Stimulated activated CD8-positive, alpha-beta memory T cell treated with anti-CD3 and anti-CD28 coated beads, Interleukin-12 subunit alpha, Interleukin-12 subunit beta, amount 100 ng/mL, for 24 hours (primary cell): ENCODE results near the gene GLRX2.

Source experiments
- DNase-seq: peaks from one replicate; pipeline ENCODE4 v3.0.0-alpha.2; 2020; ENCODE audit errors: extremely low read depth

GLRX2 gene

DNA sequence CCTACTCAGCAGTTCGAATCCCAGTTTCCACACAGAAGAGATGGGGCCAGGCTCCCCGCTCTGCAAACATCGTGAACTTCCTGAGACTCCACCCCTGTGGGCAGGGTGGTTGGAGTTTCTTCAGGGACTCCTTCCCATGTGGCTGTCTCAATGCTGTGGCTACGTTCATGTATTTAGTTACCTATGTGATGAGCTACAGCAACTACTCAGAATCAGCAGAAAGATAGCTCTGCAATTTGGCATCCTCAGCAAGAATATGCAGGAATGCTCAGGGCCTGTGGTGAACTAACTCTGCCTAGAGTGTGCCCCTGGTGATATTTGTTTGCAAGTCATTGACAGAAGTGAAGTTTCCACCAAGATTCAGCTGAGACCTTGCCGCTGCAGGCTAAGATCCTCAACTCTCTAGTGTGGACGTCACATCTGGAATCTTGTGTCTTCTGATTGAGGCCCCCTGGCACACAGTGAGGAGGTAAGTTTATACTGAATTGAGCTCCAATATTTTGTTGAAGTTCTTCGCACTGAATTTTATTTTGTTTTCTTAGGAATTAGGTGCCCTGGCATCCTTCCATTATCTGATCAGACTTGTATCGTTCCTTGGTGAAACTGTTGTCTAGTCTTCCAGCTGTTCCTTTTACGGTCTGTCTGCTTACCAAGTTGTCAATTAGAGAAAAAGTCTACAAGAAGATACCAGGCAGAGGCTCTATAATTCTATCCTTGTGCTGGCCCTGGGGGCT lies 8.2 kb upstream of the GLRX2 start:
- no peak for DNase-seq

DNA sequence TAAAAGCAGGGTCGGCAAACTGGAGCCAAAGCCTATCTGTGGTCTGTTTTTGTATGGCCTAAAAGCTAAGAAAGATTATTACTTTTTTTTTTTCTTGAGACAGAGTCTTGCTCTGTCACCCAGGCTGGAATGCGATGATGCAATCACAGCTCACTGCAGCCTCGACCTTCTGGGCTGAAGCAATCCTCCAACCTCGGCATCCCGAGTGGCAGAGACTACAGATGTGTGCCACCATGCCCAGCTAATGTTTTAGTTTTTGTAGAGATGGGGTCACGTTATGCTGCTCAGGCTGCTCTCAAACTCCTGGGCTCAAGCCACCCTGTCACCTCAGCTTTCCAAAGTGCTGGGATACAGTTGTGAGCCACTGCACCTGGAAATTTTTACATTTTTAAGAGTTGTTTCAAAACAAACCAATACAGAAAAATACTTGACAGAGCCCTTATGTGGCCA lies 6.5 kb upstream of the GLRX2 start:
- no peak for DNase-seq

DNA sequence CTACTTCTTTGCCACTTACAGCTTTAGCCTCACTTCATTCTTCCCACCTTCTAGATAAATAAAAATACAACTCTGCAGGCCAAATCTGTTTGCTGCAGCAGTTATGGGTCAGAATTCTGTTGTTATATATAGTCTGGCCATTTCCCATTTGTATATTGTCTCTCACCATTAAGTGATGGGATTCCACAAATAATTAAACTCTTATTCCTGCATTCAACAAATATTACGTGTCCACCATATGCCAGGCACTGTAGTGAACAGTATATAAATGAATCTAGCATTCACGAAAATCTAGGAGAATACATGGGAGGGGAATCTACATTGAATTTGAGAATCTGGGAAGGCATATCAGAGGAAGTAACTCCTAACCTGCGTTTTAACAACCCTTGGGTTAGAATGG lies 5.7 kb upstream of the GLRX2 start:
- DNase-seq: no peak

DNA sequence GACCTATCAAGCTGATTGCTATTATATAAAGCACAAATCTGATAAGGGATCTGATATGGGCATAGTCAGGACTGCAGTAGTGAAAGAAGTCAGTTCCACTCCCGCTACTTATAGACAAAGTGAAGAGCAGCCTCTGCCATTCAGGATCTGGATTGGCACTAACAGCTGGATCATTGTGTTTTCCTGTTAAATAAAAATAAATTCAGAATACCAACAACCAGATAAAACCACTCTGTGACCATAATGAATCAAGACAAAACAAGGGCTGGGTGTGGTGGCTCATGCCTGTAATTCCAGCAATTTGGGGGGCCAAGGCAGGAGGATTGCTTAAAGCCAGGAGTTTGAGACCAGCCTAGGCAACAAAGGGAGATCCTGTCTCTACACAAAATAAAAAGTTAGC lies 5.0 kb upstream of the GLRX2 start:
- DNase-seq: no peak

DNA sequence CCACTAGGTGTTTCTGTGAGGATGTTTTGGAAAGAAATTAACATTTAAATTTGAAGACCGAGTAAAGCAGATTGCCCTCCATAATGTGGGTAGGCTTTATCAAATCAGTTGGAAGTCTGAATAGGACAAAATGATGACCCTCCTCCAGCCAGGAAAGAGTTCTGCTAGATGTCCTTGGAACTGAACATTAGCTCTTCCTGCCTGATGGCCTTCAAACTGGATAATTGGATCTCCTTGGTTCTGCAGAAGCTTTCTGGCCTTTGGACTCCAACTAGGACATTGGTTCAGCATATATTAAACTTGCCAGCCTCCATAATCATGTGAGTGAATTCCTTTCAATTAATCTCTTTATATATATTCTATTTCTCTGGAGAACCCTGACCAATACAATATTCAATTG lies 4.4 kb upstream of the GLRX2 start:
- no peak for DNase-seq

DNA sequence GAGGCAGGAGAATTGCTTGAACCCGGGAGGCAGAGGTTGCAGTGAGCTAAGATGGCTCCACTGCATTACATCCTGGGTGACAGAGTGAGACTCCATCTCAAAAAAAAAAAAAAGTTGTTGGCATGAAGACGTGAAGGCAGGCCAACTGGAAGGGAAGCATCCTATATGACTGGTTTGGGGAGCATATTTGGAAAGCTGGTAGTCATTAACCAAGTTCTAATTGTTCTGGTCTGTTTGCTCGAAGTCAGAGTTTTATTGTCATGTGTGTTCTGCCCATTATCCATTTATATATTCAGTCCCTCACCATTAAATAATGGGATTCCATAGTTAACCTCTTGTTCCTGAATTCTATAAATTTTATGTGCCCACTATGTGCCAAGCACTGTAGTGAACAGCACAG lies 3.3 kb upstream of the GLRX2 start:
- DNase-seq: no peak

DNA sequence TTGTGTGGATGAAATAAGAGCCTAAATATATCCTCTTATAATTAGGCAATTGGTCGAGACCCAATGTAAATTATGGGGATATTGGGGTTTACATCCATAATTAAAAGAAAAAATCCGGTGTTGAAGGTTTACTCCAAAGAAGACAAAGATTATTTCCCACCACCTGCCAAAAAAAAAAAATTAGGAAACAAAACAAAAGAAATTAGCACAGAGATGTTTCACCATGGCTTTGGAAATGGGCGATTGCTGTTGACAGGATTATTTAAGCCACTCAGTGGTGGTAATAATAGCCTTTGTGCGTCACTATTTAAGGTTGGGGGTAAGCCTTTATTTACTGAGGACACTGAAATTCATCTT lies 585 bp upstream of the GLRX2 start:
- no peak for DNase-seq

DNA sequence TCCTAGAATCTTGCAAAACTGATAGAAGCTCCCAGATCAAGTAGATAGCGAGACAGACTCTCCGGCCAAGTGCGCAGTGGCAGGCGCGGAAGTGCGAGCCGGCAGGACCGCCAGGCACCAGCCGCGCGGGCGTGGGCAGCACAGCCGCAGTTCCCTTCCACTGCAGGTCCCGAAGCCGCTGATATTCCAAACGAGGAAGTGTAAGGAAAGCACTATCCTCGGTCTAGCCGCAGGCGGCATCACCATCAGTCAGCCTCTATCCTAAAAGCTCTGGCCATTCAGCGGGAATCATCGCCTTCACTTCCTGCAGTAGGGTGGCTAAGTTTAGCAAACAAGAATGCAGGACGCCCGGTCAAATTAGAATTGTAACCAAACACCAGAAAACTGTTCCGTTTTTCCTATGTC lies 710 bp downstream of the GLRX2 start:
- DNase-seq: no peak

DNA sequence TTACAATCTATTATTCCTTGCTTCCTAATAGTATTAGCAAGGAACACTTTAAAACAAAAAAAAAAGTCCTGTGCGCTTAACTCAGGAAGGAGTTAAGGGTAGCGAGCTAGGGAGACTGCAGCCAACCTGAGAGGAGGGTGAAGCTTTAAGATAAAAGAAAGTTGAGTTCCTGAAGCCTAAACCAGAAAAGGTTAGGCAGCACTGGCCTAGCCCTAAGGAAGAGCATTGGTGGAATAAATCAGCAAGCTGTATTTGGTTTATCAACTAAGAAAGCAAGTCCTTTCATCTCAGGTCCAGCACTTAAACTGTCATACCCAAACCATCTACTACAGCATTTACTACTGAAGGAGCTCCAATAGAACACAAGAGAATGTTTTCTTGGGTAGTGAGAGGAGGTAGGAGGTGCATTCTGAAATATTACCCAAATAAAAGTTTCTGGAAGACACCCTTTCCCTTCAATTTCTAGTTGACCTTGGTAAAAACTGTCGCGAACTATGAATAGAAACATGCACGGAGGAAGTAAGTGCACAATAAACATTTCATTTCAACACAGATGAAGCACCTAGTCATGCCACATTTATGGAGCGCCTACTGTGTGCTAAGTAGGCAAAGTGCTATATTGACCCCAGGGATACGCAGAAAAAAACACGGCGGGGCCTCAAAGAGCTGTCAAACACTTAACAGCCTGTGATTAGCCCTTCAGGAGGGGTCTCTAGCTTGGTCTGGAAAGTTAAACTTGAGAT lies 1.3 kb downstream of the GLRX2 start:
- no peak for DNase-seq

DNA sequence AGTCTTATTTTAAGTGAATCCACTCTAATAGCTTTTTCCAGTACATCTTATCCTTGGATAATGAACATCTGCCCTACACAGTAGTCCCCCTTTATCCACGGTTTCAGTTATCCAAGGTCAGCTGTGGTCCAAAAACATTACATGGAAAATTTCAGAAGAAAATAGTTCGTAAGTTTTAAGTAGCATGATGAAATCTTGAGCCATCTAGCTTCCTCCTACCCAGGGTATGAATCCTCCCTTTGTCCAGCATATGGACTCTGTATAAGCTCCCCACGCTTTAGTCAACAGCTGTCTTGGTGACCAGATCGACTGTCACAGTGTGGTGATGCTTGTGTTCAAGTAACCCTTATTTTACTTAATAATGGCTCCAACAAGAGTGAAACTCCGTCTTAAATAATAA lies 2.6 kb downstream of the GLRX2 start:
- DNase-seq: no peak

DNA sequence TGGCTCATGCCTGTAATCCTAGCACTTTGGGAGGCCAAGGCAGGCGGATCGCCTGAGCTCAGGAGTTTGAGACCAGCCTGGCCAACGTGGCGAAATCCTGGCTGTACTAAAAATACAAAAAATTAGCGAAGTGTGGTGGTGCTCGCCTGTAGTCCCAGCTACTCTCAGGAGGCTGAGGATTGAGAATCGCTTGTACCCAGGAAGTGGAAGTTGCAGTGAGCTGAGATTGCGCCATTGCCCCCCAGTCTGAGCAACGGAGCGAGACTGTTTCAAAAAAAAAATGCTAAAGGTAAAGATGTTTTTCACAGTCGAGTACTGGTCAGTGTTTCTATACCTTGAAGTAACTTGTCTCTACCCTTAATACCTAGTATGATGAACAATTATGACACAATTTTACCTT lies 11.1 kb downstream of the GLRX2 start:
- no peak for DNase-seq

DNA sequence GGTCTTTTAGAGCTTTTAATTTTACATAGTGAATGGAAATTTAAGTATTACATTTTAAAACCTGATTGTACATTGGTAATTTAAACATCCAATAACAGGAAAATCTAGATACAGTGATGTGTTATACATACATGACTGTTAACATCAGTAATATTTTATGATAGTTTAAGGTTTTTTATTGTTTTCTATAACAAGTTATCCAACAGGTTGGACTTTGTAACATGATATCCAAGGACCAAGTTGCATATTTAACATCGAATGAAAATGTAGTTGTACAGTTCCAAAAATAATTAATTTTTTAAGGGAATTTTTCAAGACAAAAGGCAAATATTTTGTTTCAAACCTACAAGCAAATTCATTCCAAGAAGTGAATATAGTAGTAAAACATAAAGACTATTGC lies 14.3 kb downstream of the GLRX2 start:
- no peak for DNase-seq

DNA sequence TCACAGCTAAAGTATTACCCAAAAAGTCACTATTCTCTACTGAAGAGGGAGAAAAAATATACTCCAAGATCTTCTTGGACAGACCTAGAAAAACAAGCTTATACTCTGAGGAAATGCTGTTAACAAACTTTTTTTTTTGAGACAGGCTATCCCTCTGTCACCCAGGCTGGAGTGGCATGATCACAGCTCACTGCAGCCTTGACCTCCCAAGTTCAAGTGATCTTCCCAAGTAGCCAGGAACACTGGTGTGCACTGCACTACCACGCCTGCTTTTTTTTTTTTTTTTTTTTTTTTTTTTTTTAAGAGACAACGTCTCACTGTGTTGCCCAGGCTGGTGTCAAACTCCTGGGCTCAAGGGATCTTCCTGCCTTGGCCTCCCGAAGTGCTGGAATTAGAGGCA lies 17.3 kb downstream of the GLRX2 start:
- DNase-seq: no peak

DNA sequence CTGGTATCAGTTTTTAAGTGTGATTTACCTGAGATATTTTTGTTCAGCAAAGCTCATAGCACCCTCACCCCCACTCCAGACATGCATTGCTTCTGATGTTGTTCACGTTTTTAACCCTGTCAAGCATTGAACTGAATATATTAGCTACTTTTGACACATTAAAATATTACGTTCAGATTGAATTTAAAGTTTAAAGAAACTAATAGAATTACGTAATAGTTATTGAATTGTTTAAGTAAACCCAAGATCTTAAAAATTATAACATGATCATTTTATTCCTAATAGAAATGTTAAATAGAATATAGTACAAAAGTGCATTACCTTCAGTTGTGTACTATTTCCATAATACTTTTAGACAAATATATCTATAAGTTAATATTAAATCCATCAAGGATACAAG lies 18.9 kb downstream of the GLRX2 start:
- no peak for DNase-seq

DNA sequence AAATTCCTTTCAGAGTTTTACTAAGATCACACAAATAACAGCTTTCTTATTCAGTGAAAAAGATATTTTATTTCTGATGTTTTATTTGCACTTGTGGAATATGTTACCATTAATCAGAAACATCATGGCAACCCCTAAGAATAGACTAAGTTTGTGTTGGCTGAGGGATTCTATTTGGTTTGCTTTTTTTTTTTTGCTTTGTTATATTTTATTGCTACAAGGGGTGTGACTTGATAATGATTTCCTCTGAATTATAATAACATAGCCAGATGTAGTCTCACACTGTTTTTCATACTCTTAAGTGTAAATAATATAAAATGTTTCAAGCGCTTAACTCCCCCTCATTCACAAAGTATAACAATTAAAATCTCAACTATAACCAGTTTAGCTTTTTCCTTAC lies 20.0 kb downstream of the GLRX2 start:
- no peak for DNase-seq

DNA sequence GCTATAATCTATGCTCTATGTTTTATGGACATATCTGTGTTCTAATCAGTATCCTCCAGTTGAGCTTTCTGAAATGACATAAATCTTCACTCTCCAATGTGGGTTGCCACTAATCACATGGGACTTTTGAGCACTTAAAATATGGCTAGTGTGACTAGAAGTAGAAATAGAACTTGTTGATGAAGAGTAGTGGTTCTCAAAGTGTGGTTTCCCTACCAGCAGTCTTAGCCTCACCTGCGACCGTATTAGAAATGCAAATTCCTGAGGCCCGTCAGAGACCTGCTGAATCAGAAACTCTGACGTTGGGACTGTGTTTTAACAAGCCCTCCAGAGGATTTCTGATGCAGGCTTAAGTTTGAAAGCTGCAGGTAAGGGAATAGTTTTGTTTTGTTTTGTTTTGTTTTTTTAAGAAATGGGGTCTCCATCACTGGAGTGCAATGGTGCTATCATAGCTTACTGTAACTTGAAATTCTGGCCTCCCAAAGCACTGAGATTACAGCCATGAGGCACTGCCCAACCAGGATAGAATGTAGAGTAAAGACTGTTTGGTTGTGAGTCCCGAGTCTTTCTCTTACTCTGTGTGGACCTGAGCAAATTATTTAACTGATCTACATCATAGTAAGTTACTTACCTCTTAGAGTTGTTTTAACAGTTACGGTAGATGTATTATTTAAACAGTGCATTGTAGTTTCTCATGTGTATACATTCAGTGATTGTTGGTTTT lies 21.7 kb downstream of the GLRX2 start:
- DNase-seq: no peak

DNA sequence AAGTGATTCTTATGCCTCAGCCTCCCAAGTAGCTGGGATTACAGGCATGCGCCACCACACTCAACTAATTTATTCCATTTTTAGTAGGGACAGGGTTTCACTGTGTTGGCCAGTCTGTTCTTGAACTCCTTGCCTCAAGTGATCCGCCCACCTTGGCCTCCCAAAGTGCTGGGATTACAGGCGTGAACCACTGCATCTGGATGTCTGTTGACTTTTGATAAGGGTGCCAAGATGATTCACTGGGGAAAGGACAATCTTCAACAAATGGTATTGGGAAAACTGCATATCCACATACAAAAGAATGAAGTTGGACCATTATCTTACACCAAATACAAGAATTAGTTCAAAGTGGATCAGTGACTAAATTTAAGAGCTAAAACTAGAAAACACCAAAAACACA lies 26.0 kb downstream of the GLRX2 start:
- no peak for DNase-seq

DNA sequence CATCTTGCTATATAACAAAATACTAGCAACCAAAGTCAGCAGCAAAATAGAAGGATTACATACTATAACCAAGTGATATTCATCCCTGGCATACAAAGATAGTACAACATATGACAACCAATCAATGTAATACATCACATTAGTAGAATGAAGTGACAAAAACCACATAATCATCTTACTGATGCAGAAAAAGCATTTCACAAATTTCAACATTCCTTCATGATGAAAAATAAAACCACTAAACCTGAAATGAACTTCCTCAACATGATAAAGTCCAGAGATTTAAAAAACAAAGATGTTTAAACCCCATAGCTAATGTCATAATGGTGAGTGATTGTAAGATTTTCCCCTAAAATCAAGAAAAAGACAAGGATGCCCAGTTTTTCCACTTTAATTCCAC lies 27.2 kb downstream of the GLRX2 start:
- no peak for DNase-seq

DNA sequence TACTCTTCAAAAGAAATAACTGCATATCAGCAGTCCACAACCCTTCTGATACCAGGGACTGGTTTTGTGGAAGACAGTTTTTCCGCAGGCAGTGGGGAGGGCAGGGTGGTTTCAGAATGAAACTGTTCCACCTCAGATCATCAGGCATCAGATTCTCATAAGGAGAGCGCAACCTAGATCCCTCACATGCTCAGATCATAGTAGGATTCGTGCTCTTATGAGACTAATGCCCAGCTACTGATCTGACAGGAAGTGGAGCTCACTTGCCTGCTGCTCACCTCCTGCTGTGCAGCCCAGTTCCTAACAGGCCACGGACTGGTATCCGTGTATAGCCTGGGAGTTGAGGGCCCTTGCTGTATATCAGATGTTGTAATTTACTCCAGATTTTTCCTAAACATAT lies 34.3 kb downstream of the GLRX2 start:
- no peak for DNase-seq

DNA sequence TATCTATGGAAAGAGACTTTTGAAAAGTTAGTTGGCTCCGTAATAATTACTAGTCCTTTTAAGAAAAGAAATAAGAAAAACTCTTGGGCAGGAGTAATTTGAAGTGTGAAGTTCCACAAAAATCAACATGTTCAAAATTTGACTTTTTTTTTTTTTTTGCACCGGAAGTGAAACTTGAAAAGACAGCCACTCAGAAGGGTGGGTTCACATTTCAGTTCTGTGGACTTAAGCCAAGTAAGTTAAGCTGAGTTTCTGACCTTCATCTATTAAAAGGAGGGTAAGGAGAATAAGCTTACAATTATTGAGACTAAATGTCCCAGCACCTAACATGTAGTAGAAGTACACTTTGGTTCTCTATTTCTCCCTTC lies 34.8 kb downstream of the GLRX2 start:
- no peak for DNase-seq

DNA sequence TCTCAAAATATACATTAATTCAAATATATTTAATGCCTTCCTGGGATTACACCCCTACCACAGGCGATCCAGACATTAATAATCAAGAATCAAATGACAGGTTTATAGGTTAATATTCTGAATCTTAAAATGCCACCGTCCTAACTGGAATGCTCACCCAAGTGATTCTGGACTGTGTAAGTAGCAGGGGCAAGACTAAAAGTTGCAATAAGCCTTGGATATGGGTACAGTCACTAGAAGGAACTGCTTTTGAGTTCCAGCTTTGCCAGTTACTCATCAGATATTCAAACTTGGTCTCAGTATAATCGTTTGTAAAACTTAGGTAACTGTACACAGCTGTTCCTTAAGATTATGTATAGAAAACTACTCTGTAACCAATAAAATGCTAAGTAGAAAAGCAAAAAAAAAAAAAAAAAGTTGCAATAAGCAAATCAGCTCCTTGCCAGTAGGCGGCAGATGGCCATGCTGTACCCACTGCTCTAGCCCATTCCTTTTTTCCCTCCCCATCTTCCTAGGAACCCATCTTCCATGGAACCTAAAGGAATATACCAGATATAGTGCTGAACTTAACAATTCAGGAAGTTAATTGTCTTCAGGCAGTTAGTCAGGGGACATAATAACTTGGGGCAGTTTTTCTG lies 35.3 kb downstream of the GLRX2 start:
- DNase-seq: no peak

DNA sequence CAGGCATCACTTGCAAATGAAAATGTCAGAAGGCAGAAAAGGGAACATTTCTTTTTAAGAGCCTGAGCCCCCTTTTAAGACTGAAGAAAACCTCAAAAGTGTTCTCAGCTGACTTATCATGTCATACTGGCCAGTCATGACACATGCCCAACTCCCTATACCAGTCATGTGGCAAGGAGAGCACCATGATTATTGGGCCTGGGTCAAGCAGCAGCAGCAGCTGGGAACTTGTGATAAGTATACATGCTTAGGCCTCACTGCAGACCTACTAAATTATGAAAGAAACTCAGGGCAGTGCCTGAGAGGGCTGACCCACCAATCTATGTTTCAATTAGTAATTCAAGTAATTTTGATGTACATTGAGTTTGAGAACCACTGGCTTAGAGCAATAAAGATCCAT lies 37.2 kb downstream of the GLRX2 start:
- DNase-seq: no peak

DNA sequence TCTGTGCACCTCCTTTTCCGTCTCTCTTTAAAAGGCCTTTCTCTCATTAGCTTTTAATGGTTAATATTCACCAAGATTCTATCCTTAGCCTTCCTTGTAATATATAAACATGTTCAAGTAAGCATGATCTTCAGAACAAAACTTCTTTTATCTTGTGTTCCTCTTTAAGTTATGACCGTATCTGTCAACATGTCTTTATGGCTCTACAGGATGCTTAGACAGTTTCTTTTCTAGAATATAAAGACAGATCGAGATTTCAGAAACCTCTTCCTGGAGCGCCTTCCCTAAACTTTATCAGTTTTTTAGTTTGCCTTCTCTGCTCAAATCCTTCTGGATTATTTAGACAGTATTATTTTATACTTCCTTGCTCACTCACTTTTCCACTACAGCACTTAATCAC lies 38.6 kb downstream of the GLRX2 start:
- no peak for DNase-seq
